NOMO-1 treated with DMSO at 0.1 percent for 48 hours (cell line): ENCODE measurements around the gene ADAMTS13.

Experiments
- DNase-seq: peaks from one replicate; lab custom pipeline; 2025; ENCODE audit not compliant: unreplicated experiment; lab: John Stamatoyannopoulos, UW

The ADAMTS13 gene

GRCh38 chr9:133452562-133452961 is 30.4 kb downstream of the ADAMTS13 start:
- no peak for DNase-seq

DNA sequence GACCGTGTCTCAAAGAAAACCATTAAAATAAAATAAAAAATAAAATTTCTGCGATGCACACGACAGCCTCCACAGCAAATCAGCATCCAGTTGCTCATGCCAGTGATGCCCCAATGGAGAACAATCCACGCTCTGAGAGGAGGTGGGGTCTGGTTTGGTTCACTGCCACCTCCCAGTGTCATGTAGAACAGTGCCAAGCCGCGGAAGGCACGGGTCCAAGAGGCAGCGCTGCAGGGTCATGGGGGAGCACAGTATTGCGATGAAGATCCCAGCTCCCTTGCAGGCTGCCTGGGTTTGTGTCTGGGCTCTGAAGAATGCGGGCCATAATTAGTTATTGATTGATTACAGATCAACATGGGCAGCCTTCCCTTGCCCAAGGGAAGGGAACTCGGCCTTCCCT is 31.5 kb downstream of the ADAMTS13 start:
- DNase-seq: no peak

GRCh38 chr9:133454325-133454724 is 32.2 kb downstream of the ADAMTS13 start:
- DNase-seq: no peak

DNA sequence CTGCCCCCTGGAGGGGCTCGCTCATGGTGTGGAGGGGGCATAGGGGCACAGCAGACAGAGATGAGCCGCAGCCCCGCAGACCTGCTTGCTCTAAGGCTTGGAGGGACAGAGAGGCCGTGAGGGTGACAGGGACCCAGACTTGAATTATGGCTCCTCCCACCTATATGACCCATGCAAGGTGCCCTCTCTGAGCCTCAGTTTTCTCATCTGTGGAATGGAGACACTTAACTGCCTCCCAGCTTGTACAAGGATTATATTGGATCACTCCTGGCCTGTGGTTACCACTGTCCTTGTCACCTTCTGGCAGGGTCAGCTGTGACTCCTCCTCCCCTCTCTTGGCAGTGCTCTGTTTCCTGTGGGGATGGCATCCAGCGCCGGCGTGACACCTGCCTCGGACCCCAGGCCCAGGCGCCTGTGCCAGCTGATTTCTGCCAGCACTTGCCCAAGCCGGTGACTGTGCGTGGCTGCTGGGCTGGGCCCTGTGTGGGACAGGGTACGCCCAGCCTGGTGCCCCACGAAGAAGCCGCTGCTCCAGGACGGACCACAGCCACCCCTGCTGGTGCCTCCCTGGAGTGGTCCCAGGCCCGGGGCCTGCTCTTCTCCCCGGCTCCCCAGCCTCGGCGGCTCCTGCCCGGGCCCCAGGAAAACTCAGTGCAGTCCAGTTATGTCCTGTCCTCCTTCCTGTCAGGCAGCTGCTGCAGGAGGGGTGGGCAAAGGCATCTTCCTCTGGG is 32.9 kb downstream of the ADAMTS13 start:
- no peak for DNase-seq

DNA sequence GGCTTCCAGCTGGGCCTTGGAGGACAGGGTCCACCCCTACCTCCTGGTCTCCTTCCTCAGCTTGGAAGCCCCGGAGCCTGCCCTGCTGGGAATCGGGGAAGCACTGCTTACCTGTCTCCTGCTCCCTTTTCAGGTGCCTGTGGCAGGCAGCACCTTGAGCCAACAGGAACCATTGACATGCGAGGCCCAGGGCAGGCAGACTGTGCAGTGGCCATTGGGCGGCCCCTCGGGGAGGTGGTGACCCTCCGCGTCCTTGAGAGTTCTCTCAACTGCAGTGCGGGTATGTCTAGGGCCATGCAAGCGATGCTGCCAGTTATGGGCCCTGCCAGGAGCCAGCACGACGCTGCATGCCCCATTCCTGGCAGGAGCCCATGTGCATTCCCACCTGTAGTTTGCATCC is 33.8 kb downstream of the ADAMTS13 start:
- DNase-seq: no peak

- DNase-seq: no peak
These were observed 34.2 kb downstream of the ADAMTS13 start for GRCh38 chr9:133456409-133456808.

DNA sequence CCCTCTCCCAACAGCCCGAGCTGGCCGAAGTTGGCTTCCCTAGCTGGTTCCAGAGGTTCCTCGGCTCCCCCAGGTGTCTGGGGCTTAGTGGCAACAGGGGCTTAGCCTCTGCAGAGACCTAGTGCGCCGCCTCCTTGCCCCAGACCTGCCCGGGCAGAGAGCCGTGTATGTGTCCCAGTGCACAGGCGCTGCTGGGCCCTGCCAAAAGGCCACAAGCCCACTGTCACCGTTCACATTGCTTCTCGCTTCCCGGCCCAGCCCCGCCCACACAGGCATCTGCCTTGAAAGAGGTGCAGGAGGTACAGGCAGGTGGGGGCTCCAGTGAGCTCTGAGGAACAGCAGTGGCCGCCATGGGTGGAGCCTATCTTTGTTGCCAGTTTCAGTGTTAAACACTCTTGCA is 35.1 kb downstream of the ADAMTS13 start:
- DNase-seq: no peak

GRCh38 chr9:133457748-133458147 is 35.6 kb downstream of the ADAMTS13 start:
- no peak for DNase-seq

- no peak for DNase-seq
These were observed 36.6 kb downstream of the ADAMTS13 start for GRCh38 chr9:133458643-133459312.

DNA sequence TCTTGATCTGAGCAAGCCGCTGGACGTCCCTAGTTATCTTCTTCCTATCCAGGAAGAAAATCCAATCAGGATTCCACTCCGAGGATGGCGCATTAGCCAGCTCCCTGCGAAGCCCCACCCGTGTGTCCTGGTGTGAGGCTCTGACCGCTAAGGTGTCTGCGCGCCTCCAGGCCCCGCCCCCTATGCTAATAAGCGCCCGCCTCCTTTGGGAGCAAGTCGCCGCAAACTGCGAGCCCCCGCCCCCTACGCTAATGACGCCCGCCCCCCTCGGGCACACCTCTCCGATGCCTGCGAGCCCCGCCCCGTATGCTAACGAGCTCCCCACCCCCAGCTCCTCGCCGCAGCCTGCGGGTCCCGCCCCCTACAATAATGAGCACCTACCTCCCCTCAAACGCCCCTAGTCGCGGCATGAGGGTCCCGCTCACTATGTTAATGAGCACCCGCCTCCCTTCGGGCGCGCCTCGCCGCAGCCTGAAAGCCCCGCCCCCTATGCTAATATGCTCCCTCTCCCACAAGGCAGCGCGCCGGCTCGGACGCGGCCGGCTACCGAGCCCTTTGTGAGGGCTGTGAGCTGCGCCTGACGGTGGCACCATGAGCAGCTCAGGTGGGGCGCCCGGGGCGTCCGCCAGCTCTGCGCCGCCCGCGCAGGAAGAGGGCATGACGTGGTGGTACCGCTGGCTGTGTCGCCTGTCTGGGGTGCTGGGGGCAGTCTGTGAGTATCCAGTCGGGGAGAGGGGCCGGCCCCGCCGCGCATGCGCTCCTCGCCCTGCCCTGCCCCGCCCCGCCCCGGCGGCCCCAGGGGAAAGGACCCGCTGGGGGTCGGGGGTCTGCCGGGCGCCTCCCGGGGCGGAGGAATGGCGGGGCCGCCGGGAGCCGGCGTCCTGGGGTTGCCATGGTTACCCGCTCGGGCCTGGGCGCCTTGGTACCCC is 37.6 kb downstream of the ADAMTS13 start, which contains the start of gene CACFD1:
CACFD1 (plus strand) TSS at position 503 of the 929 bp plus-strand sequence; CDS start at position 592, 89 bp downstream.
- DNase-seq: peak; percentile 96

- no peak for DNase-seq
These were observed 38.4 kb downstream of the ADAMTS13 start for GRCh38 chr9:133460405-133461175.

GRCh38 chr9:133461975-133462374 is 39.8 kb downstream of the ADAMTS13 start:
- no peak for DNase-seq

DNA sequence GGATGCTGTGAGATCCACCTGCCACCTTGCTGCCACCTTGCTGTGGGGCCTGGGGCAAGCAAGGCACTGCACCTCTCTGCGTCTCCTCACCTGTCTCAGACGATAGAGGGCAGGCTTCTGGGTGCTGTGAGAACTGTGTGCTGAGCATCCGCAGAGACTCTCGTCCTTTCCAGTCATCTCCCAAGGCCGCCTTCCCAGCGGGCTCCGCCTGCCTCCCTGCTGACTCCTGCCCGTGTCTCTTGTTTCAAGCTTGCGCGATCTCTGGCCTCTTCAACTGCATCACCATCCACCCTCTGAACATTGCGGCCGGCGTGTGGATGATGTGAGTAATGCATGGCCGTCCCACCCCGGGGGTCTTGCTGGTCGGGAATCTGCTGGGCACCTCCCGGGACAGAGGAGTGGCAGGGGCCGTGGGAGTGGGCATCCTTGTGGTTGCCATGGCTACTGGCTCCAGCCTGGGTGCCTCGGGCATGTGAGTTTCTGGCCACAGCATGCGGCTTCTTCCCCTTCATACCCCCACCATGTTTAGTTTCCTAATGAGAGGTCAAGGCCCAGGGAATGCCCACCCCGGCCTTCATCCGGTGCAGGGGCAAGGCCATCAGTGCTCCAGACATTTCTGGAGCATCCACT is 41.2 kb downstream of the ADAMTS13 start:
- DNase-seq: no peak

- no peak for DNase-seq
These were observed 41.9 kb downstream of the ADAMTS13 start for GRCh38 chr9:133463864-133464615.

DNA sequence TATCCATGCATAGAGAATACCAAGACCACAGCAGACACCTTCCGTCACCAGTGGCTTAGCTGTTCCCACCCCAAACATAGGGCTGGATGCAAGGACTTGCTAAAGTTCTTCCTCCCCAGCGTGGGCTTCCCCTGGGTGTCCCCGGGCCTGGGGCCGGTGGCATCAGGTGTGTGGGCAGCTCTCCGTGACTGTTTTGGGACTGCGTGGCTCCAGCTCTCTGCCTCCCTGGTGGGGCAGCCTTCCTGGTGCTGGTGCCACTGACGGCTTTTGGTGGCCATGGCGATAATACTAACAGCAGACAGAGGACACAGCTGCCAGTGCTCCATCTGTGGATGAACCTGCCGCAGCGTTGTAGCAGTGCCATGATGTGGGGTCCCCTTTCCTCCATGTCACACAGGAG is 42.5 kb downstream of the ADAMTS13 start:
- DNase-seq: no peak

- no peak for DNase-seq
These were observed 43.8 kb downstream of the ADAMTS13 start for GRCh38 chr9:133465984-133466383.

DNA sequence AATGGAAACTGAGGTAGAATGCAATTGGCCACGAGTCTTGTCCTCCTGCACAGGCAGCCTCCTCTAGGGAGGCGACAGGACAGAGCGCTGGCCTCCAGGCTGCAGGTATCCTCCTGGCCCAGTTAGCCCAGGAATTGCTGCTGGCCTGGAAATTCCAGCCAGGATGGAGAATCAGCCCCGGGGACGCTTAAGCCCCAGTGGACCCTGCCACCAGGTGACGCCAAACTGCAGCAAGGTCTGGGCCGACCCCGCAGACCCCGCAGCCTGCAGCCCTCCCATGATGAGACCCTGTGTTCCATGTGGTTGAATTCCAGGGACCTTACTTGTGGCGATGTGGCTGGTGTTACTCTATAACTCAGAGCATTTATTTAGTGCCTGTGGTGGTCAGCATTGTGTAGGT is 44.9 kb downstream of the ADAMTS13 start:
- DNase-seq: no peak

- no peak for DNase-seq
These were observed 46.2 kb downstream of the ADAMTS13 start for GRCh38 chr9:133468374-133468773.

DNA sequence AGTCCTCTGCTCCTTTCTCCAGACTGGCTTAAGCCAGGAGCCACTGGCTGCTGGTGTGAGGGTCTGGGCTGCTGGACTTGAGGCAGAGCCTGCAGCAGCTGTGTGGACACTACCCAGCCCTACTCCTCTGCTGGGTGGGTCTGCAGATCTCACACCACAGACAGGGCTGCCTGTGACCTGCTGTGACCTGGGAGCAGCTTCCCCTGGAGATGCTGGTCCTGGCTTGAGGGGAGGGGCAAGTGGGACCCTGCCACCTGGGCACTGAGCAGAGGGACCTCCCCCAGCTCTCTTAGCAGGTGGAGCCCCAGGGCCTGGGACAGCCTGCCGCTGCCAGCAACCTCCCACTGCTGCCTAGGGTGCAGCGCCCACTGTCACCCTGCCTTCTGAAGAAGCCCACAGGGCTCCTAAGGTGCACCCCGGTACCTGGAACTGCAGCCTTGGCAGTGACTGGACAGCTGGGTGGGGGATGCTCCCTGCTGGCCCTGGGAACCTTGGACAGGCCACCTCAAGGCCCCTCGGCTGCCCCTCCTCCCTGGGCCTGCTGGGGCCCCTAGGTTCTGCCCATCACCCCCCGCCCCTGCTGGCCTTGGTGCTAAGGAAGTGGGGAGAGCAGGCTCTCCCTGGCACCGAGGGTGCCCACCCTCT is 46.7 kb downstream of the ADAMTS13 start:
- DNase-seq: no peak
